ENCODE data around the gene NR0B2. TPM values are rescaled to one million over a fixed set of nuclear protein-coding genes. Genes with fewer than 3 reads are reported as not detected.

NR0B2 gene
- total RNA-seq, 1 experiment from 2014 or later, result not detected

DNA sequence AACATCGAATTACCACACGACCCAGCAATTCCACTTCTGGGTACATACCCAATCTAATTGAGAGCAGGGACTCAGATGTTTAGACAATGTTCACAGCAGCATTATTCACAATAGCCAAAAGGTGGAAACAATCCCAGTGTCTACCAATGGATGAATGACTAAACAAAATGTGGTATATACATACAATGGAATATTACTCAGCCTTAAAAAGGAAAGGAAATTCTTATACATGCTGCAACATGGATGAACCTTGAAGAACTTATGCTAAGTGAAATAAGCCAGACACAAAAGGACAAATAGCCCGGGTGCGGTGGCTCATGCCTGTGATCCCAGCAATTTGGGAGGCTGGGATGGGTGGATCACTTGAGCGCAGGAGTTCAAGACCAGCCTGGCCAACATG, 39.6 kb upstream of the NR0B2 start:
- Histone ChIP-seq H3K4me1 (ENCODE audit: control insufficient read depth in 1 of 2, insufficient read depth in 2 of 2, low read length in 2 of 2) (peaks cover 9 to 20% of the 10 kb centered on the region in 2 experiments), H4K20me1 (ENCODE audit: insufficient read depth) (no peaks in the 10 kb centered on the region), H3K9ac (ENCODE audit: low read length) (no peak overlapping the region), H3K9me3 (ENCODE audit: control insufficient read depth in 1 of 2, insufficient read depth in 1 of 2, low read depth in 1 of 2, low read length in 2 of 2) (no peaks in the 10 kb centered on the region), H3K36me3 (ENCODE audit: control insufficient read depth in 1 of 2, insufficient read depth in 2 of 2, low read length in 2 of 2) (peaks cover 5 to 16% of the 10 kb centered on the region in 2 experiments; a peak in 2 of 4 replicates), H3K4me2 (ENCODE audit: low read length) (no peak overlapping the region), H2AFZ (ENCODE audit: low read depth, low read length, poor library complexity, severe bottlenecking) (no peak overlapping the region), H3K27ac (ENCODE audit: low read depth, low read length) (no peak overlapping the region), H3K27me3 (ENCODE audit: insufficient read depth, low read length) (no peaks in the 10 kb centered on the region), H3K79me2 (ENCODE audit: insufficient read depth, low read length) (peaks cover 13% of the 10 kb centered on the region), H3K9me2 (ENCODE audit: insufficient read depth) (no peaks in the 10 kb centered on the region), H3K4me3 (replicated peaks in 1 of 2; ENCODE audit: low read depth in 1 of 2, low read length in 2 of 2) (no peak overlapping the region)
- ATAC-seq (no peak), DNase-seq (ENCODE audit: low read depth, low spot score) (no peak)
- POLR2A ChIA-PET, result no interaction called here
- TF ChIP-seq EGR1 (IDR thresholded peaks at IDR 0.05; ENCODE audit: low read depth) (no peak), JUND (IDR thresholded peaks at IDR 0.05) (no peak), SRF (IDR thresholded peaks at IDR 0.05; ENCODE audit: low read depth) (no peak), YY1 (IDR thresholded peaks at IDR 0.05; ENCODE audit: extremely low read depth, insufficient replicate concordance, low read depth, low read length) (no peak), POLR2A (IDR thresholded peaks at IDR 0.05; ENCODE audit: borderline replicate concordance, extremely low read depth, insufficient read depth, insufficient read length) (no peak), REST (IDR thresholded peaks at IDR 0.05; ENCODE audit: low read depth) (no peak), EZH2phosphoT487 (IDR thresholded peaks at IDR 0.05; ENCODE audit: borderline replicate concordance) (no peak), ATF3 (IDR thresholded peaks at IDR 0.05) (no peak), TCF7L2 (IDR thresholded peaks at IDR 0.05; ENCODE audit: borderline replicate concordance, extremely low read depth, insufficient read depth, insufficient read length) (no peak), SIN3A (IDR thresholded peaks at IDR 0.05; ENCODE audit: low read depth) (no peak), ZNF274 (IDR thresholded peaks at IDR 0.05; ENCODE audit: low read depth, low read length) (no peak)
- CTCF ChIA-PET, result no interaction called here
- no TSS peak for BruUV-seq (replicated peaks)
- RAD21 ChIA-PET (ENCODE audit: low non-redundant PET in 1 of 2, low total read pairs in 2 of 2, uncharacterized antibody in 2 of 2, unreplicated experiment in 2 of 2), result no interaction called here
- intact Hi-C loops (cut with micrococcal nuclease), result no loop called here
